Mammary epithelial cell (primary cell): ENCODE data around the gene TMEM87B.
"Not testable (repeated sequence)": the region's sequence is repeated elsewhere in the genome, so short reads cannot be mapped to it uniquely, and the experiment has no call there.

Experiments
- CTCF ChIP-seq, 2 donors: IDR thresholded peaks in 1 of 2; conservative IDR thresholded peaks in 1 of 2; 2 replicates each; pipeline ENCODE4 v1.5.1; 2011 to 2012; ENCODE audit warnings: inconsistent platforms in 2 of 2, low read length in 2 of 2, mild to moderate bottlenecking in 2 of 2, control low read depth in 1 of 2, low read depth in 1 of 2; ENCODE audit not compliant: insufficient read depth in 1 of 2; ENCODE audit errors: extremely low read depth in 1 of 2
- EZH2 ChIP-seq: IDR thresholded peaks from 2 replicates; pipeline ENCODE4 v1.6.1; 2012; ENCODE audit warnings: low read length, inconsistent platforms, borderline replicate concordance

DNA sequence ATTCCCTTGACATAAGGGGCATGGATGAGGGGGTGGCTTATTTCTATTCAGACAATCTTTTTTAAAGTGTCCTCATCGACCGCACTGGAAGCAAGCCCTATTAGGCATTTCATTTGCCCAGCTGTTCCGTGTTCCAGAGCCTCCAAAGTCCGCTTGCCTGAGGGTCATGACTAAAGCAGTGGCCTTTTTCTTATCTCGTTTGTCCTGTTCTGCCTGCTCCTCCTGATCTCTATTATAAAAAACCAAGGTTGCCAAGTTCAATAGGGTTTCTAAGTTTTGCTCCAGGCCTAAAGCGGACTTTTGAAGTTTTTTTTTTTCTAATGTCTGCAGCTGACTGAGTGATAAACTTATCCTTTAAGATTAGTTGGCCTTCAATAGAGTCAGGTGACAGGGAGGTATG lies 13.6 kb upstream of the TMEM87B start:
- not testable (repeated sequence) for TF ChIP-seq CTCF (conservative IDR thresholded peaks at IDR 0.05 in 1 of 2, IDR thresholded peaks at IDR 0.05 in 1 of 2; ENCODE audit: extremely low read depth in 1 of 2, insufficient read depth in 1 of 2, low read depth in 1 of 2, low read length in 2 of 2); EZH2
